GM11168 (cell line): Measurements from ENCODE around the gene GGA2.
"Not testable (repeated sequence)": the region's sequence is repeated elsewhere in the genome, so short reads cannot be mapped to it uniquely, and the experiment has no call there.

Experiments
- in situ Hi-C: fragments of 300-500 bp; cut with MboI; formaldehyde crosslinking; loops from one replicate; pipeline ENCODE4 v1.12.0; 2022; ENCODE audit warnings: low sequenced_read_pairs; ENCODE audit not compliant: unreplicated experiment

The GGA2 gene

DNA sequence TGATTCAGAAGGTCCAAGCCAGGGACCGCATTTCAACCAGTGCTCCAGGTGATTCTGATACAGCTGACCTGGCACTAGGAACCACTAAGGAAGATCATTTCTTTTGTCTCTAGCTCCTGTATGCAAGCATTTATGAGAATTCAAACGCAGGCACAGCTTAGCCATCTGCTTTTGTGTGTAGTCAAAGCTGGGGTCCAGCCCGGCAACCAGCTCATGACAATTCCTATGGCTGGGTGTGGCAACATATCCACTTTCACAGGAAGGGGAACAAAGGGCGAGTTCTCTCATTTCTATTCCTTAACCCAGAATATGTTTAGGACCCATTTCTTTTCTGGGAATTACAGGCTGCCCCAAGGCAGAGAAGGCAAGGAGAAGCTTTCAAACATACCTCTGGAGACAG, 30.0 kb downstream of the GGA2 start:
- in situ Hi-C loops, result no loop called here

- in situ Hi-C loops, result no loop called here
These were observed 31.2 kb downstream of the GGA2 start for GRCh38 chr16:23479138-23479537.

DNA sequence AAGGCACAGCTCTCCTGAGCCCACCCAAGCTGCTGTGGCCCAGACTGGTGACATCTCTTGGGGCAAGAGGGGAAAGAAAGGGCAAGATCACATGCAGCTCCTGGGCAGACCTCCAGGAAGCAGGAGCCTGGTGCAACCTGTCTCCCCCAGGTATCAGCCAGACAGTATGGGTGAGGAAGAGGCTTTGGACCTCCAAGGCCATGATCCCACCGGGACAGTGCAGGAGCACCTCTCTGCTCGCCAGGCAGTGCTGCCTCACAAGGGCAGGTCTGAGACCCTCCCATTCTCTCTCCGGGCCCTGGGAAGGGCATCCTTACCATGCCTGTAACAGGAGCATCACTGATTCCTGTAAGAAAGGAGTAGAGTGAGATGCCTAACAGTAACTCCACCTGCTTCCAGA, 31.7 kb downstream of the GGA2 start:
- in situ Hi-C loops, result no loop called here

- in situ Hi-C loops, result no loop called here
These were observed 34.0 kb downstream of the GGA2 start for GRCh38 chr16:23476289-23476688.

- in situ Hi-C loops, result no loop called here
These were observed 40.5 kb downstream of the GGA2 start for GRCh38 chr16:23469814-23470213.

DNA sequence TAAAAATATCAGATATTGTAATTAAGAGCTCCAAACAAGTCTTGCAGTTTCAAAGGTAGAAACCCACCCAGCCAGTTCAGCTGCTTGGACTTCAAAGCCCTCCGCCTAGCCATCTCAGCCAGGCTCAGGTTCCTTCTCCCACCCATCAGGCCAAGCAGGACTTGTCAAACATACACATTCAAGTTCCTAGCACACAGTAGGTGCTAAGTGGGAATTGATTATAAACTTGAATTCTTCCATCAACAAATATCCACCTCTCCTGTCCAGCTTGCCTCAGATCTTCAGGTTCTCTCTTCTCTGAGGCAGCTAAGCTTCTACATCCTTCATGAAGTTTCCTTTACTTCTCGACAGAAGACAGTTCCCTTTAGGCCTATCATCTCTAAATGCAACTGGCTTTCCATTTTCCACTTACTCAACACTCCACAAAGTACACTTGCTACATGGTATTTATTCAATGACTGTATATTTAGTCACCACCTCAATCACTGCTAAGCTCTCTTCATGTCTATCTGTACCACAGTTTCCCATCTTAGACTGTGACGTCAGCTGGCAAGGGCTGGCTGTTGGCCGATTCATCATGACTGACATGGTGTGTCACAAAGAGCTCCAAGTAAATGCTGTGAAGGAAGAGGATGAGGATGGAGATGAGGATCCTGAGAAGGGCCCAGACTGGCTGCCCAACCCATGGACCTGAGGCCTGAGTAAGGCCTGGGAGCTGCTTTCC, 44.0 kb downstream of the GGA2 start:
- in situ Hi-C loops, result no loop called here

- in situ Hi-C loops, result no loop called here
These were observed 45.1 kb downstream of the GGA2 start for GRCh38 chr16:23465179-23465578.

DNA sequence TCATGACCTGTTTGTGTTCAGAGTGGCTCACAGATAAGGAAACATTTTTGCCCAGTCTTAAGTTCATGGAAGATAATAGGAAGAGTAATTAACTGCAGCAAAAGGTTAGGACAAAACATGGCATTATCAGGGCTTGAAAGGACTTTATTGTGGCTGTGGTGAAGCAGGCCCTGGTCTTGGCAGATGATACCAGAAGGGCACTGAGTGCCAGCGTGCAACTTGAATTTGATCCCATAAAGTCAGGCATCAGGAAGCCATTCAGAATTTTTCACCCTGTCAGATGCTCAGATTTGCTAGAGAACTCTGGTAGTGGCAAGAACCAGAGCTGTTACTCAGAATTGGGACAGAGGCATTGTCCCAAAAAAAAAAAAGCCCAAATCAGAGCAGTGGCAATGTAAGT, 46.1 kb downstream of the GGA2 start:
- in situ Hi-C loops, result no loop called here

GRCh38 chr16:23462994-23463393, 47.3 kb downstream of the GGA2 start:
- in situ Hi-C loops, result not testable (repeated sequence)

DNA sequence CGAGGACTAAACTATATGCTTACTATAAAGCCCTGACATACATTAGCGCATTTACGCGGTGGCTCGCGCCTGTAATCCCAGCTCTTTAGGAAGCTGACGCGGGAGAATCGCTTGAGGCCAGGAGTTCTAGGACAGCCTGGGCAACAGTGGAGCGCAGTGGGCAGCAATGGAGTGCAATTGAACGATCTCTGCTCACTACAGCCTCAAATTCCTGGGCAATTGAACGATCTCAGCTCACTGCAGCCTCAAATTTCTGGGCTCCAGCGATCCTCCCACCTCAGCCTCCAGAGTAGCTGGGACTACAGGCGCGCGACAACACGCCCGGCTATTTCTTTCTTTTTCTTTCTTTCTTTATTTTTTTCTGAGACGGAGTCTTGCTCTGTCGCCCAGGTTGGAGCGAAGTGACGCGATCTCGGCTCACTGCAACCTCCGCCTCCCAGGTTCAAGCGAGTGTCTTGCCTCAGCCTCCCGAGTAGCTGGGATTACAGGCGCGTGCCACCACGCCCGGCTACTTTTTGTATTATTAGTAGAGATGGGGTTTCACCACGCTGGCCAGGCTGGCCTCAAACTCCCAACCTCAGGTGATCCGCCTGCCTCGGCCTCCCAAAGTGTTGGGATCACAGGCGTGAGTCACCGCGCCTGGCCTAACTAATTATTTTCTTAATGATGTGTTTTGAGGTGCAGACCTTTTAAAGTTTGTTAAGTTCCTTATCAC, 56.8 kb downstream of the GGA2 start:
- in situ Hi-C loops, result no loop called here

DNA sequence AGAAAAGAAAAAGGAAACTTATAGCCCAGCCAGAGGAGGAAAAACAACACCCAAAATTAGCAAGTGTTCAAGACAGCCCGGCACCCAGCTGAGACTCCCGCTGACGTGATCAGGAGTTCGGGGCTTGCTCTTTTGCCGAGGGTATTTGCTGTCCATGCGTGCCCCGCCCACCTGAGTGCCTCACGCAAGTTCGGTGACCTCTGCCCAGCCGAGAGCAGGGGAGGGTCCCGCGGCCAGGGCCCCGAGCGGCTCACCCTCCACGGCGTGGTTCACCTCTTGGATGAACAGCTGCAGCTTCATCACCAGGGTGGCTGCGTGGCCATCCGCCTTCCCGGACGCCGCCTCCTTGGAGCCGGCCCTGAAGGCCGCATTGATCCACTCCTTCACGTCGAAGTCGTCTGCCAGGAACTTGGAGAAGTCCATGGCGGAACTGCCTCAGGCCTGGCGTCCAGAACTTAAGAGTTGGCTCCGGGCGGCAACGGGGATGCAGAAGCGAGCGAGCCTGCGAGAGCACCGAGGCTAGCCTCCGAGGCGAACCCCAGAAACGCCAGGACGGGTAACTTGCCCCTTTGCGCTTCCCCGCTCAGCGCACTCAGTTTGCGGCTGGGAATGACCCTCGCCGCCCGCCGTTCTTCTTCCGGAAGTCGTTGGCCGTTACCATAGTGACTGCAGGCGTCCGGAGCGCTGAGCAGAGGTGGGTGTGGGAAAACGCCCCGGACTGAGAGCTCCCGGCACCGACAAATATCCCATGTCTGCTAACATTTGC, 57.5 kb downstream of the GGA2 start, which contains the start of gene COG7:
TSS of gene COG7 (minus strand) at position 618 of the 766 bp plus-strand sequence. CDS start at position 423, 195 bp downstream.
- in situ Hi-C loops, result no loop called here

DNA sequence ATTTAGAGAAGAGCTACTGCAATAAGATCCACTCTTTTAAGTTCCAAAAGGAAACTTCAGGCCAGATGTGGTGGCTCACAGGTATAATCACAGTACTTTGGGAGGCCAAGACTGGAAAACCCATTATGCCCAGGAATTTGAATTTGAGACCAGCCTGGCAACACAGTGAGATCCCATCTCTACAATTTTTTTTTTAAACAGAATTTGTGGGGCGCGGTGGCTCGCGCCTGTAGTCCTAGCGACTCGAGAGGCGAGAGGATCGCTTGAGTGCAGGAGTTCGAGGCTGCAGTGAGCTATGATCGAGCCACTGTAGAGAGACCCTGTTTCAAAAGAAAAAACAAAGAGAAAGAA, 58.1 kb downstream of the GGA2 start:
- in situ Hi-C loops, result no loop called here

DNA sequence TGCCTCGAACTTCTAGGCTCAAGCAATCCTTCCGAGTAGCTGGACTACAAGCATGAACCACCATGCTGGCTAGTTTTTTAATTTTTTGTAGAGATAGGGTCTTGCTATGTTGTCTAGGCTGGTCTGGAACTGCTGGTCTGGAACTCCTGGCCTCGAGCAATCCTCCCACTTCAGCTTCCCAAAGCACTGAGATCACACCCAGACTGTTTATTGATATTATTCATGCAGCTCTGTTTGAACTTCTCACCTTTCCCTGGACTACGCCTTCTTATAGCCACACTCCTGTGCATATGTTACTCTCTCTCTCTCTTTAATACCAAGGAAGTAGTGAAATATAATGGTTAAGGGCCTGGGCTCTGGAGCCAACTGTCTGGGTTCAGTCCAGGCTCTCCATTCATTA, 61.9 kb downstream of the GGA2 start:
- in situ Hi-C loops, result no loop called here

GRCh38 chr16:23437542-23437941, 72.8 kb downstream of the GGA2 start:
- in situ Hi-C loops, result not testable (repeated sequence)

DNA sequence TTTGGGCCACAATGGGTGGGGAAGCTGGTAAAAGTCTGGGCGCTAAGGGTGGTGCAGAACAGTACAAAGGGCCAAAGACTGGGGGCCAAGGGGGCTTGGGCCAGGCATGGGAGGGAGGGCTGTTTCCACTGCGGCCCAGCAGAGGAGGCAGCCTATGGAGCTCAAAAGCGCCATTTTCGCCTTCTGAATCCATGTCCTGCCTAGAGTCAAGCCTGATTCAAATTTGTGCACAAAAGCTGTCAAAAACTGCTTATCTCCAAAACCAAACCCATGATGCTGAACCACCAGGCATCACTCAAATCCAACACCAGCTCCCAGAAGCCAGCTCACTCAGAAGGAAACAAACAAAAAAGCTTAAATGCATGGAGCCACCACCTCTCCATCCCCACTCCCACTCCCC, 73.3 kb downstream of the GGA2 start:
- in situ Hi-C loops, result no loop called here

DNA sequence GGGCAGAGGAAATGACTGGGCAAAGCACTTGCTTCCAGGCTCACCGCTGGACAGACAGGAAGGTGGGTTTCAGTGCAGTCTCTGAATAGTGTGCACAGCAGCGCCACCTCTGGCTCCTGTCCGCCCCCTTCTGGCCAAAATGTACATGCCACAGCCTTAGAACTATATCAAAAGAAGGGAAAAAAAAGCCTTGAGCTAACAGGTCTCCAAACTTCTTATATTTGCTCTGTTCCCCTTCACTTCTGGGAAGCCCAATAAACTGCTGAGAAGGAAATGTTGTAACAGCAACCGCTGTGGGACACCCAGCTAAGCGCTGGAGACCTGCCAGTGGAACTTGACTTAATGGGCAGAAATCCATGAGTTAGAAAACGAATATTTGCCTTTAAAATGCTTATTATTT, 74.8 kb downstream of the GGA2 start:
- in situ Hi-C loops, result no loop called here

DNA sequence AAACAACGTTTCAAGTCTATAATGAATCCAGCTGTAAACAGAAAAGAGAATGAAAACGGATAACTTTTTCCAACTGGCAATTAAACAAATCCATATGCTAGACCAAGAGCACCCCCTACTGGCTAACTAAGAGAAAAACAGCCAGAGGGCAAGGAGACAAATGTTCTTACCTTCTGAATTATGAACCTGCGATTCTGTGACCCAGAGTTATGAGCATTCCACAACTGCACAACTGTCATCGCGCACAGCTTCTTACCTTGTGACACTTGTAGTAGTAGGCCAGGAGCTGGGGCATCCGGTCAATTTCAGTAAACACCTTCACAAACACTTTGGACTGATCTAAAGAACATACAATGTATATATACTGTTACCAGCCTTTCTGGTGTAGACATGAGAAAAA, 75.9 kb downstream of the GGA2 start:
- in situ Hi-C loops, result loop anchor here (5.0 kb wide), 1 partner anchor 257 kb away; no protein-coding TSS in a partner anchor

DNA sequence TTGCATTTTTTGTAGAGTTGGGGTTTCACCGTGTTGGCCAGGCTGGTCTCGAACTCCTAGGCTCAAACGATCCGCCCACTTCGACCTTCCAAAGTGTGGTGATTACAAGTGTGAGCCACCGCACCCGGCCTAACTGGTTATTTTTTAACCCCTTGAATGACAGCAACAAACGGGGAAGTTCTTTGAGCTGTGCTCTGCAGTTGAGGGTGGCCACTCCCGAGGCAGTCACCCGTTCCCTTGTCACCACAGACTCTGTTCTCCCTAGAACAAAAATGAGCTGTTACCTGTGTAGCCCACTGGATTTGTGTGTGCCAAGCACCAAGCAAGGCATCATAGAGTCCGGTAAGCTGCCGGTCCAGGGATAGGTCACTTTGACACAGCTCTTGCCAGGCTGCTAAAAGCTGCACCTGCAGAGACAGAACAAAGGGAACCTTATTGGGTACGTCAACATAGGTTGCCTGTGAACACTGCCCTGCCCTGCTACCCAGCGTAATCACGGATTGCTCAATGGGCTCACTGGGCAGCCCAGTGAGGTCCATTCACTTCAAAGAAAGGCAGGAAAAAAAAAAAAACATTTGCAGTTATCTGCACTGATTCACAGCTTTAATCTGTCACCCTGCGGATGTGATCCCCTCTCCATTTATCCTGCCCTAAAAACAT, 76.9 kb downstream of the GGA2 start:
- in situ Hi-C loops, result loop anchor here (5.0 kb wide), 1 partner anchor 256 kb away; no protein-coding TSS in a partner anchor

GRCh38 chr16:23432176-23433128, 77.8 kb downstream of the GGA2 start:
- in situ Hi-C loops, result loop anchor here (5.0 kb wide), 1 partner anchor 255 kb away; no protein-coding TSS in a partner anchor
